Chondrocyte (in vitro differentiated cells): Measurements from ENCODE around the gene FSCN2. TPM values are rescaled to one million over a fixed set of nuclear protein-coding genes. Genes with fewer than 3 reads are reported as not detected.

Source experiments
- total RNA-seq: library from RNA; stranded (reverse); gene quantifications from 3 replicates; pipeline ENCODE4 v1.2.1, GENCODE V29; 2021

The FSCN2 gene
- total RNA-seq, 1 donor from 2014 or later = 6.1 TPM

Other genes starting within 250 kb of the FSCN2 start
- gene SLC38A10, start 233.1 kb upstream of the FSCN2 start, total RNA-seq = 115 to 147 TPM (median 116 TPM) in 3 replicates
- 20.6 to 32.3 TPM (median 22.7 TPM) in 3 replicates for gene BAHCC1, start 132.9 kb upstream of the FSCN2 start, total RNA-seq
- gene ACTG1, start 15.6 kb upstream of the FSCN2 start, total RNA-seq = 3,639 to 4,575 TPM (median 4,567 TPM) in 3 replicates
- 39.8 to 62.7 TPM (median 43.1 TPM) in 3 replicates for gene FAAP100, start 24.0 kb downstream of the FSCN2 start, total RNA-seq
- 104 to 118 TPM (median 110 TPM) in 3 replicates for gene NPLOC4, start 108.7 kb downstream of the FSCN2 start, total RNA-seq
- 1.7 to 2.2 TPM (median 1.8 TPM) in 3 replicates for gene TSPAN10, start 108.8 kb downstream of the FSCN2 start, total RNA-seq
- gene PDE6G, start 128.2 kb downstream of the FSCN2 start, total RNA-seq = not detected in 3 replicates
- gene OXLD1, start 138.2 kb downstream of the FSCN2 start, total RNA-seq = 24.2 to 32.7 TPM (median 26.5 TPM) in 3 replicates
- 13.8 to 19.1 TPM (median 15.4 TPM) in 3 replicates for gene CCDC137, start 138.4 kb downstream of the FSCN2 start, total RNA-seq
- 29.5 to 32.6 TPM (median 32.5 TPM) in 3 replicates for gene ARL16, start 155.4 kb downstream of the FSCN2 start, total RNA-seq
- gene HGS, start 155.6 kb downstream of the FSCN2 start, total RNA-seq = 87.4 to 93.1 TPM (median 89.6 TPM) in 3 replicates
- 38.7 to 48.6 TPM (median 41.8 TPM) in 3 replicates for gene MRPL12, start 175.0 kb downstream of the FSCN2 start, total RNA-seq
- 5.6 to 8.5 TPM (median 5.7 TPM) in 3 replicates for gene SLC25A10, start 183.9 kb downstream of the FSCN2 start, total RNA-seq